Measurements from ENCODE around the gene FRYL.

- no peak for TF ChIP-seq FOXP2 (optimal IDR thresholded peaks at IDR 0.05; ENCODE audit: control extremely low read depth, extremely low read length, insufficient read depth)
- TF ChIP-seq POLR2AphosphoS5 (IDR thresholded peaks at IDR 0.05; ENCODE audit: borderline replicate concordance, low read depth, low read length), result no peak
Measured at GRCh38 chr4:48766131-48766792, 13.8 kb downstream of the FRYL start.

Data from SK-N-MC (cell line).